ENCODE results near the gene ILDR1. TPM values are rescaled to one million over a fixed set of nuclear protein-coding genes. Genes with fewer than 3 reads are reported as not detected.
"Not testable (repeated sequence)": the region's sequence is repeated elsewhere in the genome, so short reads cannot be mapped to it uniquely, and the experiment has no call there.

ILDR1 gene
- total RNA-seq, 1 donor from 2014 or later, result not detected

DNA sequence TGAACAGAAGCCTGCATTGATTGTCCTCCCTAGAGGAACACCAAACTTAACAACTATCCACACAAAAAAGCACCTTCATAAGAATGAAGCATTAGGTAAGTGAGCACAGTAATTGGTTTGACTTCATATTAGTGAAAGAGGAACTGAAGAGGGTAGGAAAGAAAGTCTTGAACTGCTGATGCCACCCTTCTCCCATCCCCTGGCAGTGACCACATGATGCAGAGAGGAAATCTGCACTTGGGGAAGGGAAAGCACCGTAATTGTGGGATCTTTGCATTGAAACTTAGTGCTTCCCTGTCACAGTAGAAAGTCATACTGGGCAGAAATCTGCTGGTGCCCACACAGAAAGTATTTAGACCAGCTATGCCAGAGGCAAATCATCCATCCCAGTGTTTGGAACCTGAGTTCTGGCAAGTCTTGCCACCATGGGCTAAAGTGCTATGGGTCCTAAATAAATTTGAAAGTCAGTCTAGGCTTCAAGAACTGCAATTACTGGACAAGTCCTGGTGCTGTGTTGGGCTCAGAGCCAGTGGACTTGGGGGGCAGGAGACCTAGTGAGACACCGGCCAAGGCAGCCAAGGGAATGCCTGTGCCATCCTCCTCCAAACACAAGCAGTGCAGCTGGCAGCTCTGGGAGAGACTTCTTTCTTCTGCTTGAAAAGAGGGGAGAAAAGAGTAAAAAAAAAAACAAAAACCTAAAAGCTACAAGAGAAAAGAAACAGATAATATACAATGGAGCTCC lies 64.2 kb downstream of the ILDR1 start:
- DNase-seq (ENCODE audit: low spot score in 2 of 2) (no peak), FAIRE-seq (no peak)

- FAIRE-seq, result no peak
- no peak for DNase-seq (ENCODE audit: low spot score in 2 of 2)
These were observed 65.7 kb downstream of the ILDR1 start for GRCh38 chr3:121956363-121956762.

- no peak for FAIRE-seq
- no peak for DNase-seq (ENCODE audit: low spot score in 2 of 2)
These were observed 70.6 kb downstream of the ILDR1 start for GRCh38 chr3:121951291-121951919.

GRCh38 chr3:121948641-121949040 lies 73.4 kb downstream of the ILDR1 start:
- FAIRE-seq (no peak), DNase-seq (ENCODE audit: low spot score in 2 of 2) (no peak)

DNA sequence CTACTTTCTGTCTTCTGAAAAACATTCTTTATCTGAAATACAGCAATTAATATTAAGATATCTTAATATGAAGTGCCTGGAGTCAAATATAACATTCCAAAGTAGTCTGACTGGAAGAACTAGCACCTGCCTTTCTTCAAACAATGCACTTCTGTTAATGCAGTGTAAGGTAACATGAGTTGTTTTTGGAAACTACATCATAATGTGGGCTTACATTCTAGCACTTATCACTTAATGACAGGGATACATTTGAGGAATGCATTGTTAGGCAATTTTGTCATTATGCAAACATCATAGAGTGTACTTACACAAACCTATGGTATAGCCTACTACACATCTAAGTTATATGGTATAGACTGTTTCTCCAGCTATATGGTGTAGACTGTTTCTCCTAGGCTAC lies 78.6 kb downstream of the ILDR1 start:
- DNase-seq (ENCODE audit: low spot score in 2 of 2), result no peak
- no peak for FAIRE-seq

DNA sequence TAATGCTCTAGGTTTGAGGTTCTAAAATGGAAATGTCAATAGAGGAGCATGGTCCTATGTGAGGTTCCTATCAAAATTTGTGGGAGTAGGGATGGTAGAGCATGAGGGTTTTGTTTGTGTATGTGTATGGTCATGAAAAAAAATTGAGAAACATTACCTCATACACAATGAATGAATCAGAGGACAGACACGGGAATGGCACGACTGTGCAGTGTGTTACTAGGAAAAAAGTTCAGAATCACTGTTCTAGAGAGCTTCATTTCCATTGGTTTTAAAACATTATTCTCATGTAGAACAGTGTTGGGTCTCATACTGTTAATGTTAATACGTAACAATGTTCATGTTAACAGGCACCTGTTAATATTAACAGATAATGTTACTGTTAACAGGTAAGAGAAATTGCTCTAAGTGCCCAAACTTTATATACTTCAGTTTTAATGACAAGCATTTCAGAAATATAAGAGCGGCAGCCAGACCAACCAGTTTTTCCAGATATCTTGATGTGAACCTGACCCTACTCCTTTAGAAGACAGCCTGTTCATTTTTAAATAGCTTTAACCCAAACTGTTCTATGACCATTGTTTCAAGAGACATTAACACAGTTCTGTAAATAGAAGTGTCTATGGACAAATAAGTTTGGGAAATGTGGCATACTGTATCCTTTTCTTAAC lies 79.8 kb downstream of the ILDR1 start:
- no peak for FAIRE-seq
- DNase-seq (ENCODE audit: low spot score in 2 of 2), result no peak

GRCh38 chr3:121941592-121941991 lies 80.5 kb downstream of the ILDR1 start:
- FAIRE-seq (no peak), DNase-seq (ENCODE audit: low spot score in 2 of 2) (no peak)

- DNase-seq (ENCODE audit: low spot score in 2 of 2); FAIRE-seq: not testable (repeated sequence)
These were observed 83.7 kb downstream of the ILDR1 start for GRCh38 chr3:121938141-121938855.

Small RNAs within 50 kb of the gene (small RNA-seq; reads per million reads assigned to genes)
- gene RF00019, result not detected

Other genes with a start within 250 kb of the ILDR1 start
- gene IQCB1, start 187.2 kb downstream of the ILDR1 start, total RNA-seq, result 27.7 TPM
- 5.3 TPM for gene EAF2, start 187.0 kb downstream of the ILDR1 start, total RNA-seq
- gene SLC15A2, start 127.8 kb downstream of the ILDR1 start, total RNA-seq, result 7.7 TPM
- gene CD86, start 33.1 kb upstream of the ILDR1 start, total RNA-seq, result 1.2 TPM
- not detected for gene CASR, start 161.4 kb upstream of the ILDR1 start, total RNA-seq

Data from frontal cortex (tissue), 4 donors.